Measurements from ENCODE around the gene DSCAML1. TPM values are rescaled to one million over a fixed set of nuclear protein-coding genes. Genes with fewer than 3 reads are reported as not detected.

DSCAML1 gene
- total RNA-seq, 2 donors from 2014 or later: 0.21 to 0.41 TPM

DNA sequence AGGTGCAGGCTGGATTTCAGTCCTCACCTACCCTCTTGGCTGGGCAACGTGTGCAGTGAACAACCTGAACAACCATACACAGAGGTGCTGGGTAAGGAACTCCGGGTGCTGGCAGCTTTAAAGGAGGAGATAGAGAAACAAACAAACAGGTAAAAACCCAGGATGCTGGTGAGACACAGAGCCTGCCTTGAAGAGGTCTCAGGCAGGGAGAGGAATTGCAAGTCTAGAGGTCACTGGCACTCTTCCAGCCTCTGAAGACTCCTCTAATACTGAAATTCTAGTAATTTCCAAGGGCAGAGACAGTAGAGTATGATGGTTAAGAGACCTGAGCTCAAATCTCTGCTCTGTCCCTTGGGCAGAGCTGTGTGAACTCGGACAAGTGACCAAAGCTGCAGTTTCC, 276.8 kb downstream of the DSCAML1 start:
- Histone ChIP-seq H3K9me3 (no peaks in the 10 kb centered on the region), H3K36me3 (no peaks in the 10 kb centered on the region), H3K4me3 (no peak overlapping the region), H3K4me1 (ENCODE audit: control insufficient read depth in 1 of 2, low read depth in 2 of 2) (no peaks in the 10 kb centered on the region), H3K27me3 (replicated peaks; ENCODE audit: insufficient read depth) (no peaks in the 10 kb centered on the region), H3K27ac (no peak overlapping the region)
- TF ChIP-seq CTCF (IDR thresholded peaks at IDR 0.05): no peak
- DNase-seq (ENCODE audit: low spot score): no peak
- no peak for ATAC-seq (ENCODE audit: insufficient number of reproducible peaks, low FRiP score, low read depth)

GRCh38 chr11:117519590-117519989, 277.4 kb downstream of the DSCAML1 start:
- no peak overlapping the region for H3K27ac ChIP-seq
- H3K27me3 ChIP-seq (replicated peaks; ENCODE audit: insufficient read depth): no peaks in the 10 kb centered on the region
- DNase-seq (ENCODE audit: low spot score): no peak
- ATAC-seq (ENCODE audit: insufficient number of reproducible peaks, low FRiP score, low read depth): no peak
- H3K4me3 ChIP-seq: no peak overlapping the region
- H3K9me3 ChIP-seq: no peaks in the 10 kb centered on the region
- H3K4me1 ChIP-seq (ENCODE audit: control insufficient read depth in 1 of 2, low read depth in 2 of 2): no peaks in the 10 kb centered on the region
- no peak for TF ChIP-seq CTCF (IDR thresholded peaks at IDR 0.05)
- H3K36me3 ChIP-seq: no peaks in the 10 kb centered on the region

DNA sequence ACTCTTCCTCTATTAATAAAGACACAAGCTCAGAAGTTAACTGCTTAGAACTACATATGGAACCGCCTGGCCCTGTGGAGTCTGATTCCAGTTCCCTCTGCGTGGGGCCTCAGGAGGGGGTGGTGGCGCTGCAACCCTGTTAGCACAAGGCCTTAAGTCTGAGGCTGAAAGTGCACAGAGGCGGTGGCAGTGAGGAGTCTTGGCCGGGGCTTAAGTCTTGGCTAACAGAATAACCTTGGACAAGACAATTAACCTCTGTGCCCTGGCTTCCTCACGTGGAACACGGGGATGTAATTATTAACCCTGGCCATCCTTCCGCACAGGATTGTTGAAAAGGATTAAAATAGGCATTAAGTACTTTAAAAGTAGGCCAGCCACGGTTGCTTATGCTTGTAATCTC, 277.8 kb downstream of the DSCAML1 start:
- DNase-seq (ENCODE audit: low spot score) (no peak), ATAC-seq (ENCODE audit: insufficient number of reproducible peaks, low FRiP score, low read depth) (no peak)
- H3K4me1 ChIP-seq (ENCODE audit: control insufficient read depth in 1 of 2, low read depth in 2 of 2): no peaks in the 10 kb centered on the region
- H3K4me3 ChIP-seq: no peak overlapping the region
- no peaks in the 10 kb centered on the region for H3K27me3 ChIP-seq (replicated peaks; ENCODE audit: insufficient read depth)
- H3K27ac ChIP-seq: no peak overlapping the region
- no peaks in the 10 kb centered on the region for H3K9me3 ChIP-seq
- TF ChIP-seq CTCF (IDR thresholded peaks at IDR 0.05): no peak
- no peaks in the 10 kb centered on the region for H3K36me3 ChIP-seq

DNA sequence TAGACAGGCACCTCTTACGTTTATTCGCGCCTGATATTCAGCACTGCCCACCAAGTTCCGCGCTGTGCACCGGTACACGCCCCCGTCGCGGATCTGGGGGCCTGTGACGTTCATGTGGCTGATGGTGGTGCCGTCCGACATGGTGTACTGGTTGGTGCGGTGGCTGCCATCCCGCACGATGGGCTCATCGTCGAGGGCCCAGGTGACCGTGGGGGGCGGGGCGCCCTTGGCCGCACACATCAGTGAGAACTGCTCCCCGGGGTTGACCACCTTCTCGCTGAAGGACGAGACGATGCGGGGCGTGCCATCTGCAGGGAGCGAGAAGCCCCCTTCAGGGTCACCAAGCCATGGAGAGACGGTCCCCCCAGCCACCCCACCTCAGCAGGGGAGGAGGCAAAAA, 278.6 kb downstream of the DSCAML1 start:
- no peak for ATAC-seq (ENCODE audit: insufficient number of reproducible peaks, low FRiP score, low read depth)
- no peak for TF ChIP-seq CTCF (IDR thresholded peaks at IDR 0.05)
- no peak overlapping the region for H3K27ac ChIP-seq
- no peak for DNase-seq (ENCODE audit: low spot score)
- H3K4me3 ChIP-seq: no peak overlapping the region
- no peaks in the 10 kb centered on the region for H3K36me3 ChIP-seq
- no peaks in the 10 kb centered on the region for H3K4me1 ChIP-seq (ENCODE audit: control insufficient read depth in 1 of 2, low read depth in 2 of 2)
- no peaks in the 10 kb centered on the region for H3K9me3 ChIP-seq
- H3K27me3 ChIP-seq (replicated peaks; ENCODE audit: insufficient read depth): no peaks in the 10 kb centered on the region

DNA sequence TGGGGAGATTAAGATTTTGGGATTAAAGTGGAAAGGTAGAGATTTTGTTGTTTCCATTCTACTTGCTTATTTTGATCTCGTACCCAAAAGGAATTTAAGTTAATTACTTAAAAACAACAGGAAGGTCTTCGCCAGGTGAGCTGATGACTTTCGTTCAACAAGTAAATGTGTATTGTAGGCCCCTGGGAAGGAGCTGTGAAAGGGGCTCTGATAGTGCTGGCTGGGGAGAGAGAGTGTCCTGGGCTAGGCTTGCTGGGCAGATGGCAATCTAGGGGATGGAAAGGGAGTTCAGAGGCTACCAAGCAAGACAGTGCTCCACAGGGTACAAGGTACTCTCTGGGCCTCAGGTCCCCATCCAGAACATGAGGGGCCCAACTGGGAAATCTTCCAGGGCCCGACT, 279.9 kb downstream of the DSCAML1 start:
- ATAC-seq (ENCODE audit: insufficient number of reproducible peaks, low FRiP score, low read depth) (no peak), DNase-seq (ENCODE audit: low spot score) (no peak)
- no peak overlapping the region for H3K27ac ChIP-seq
- H3K27me3 ChIP-seq (replicated peaks; ENCODE audit: insufficient read depth): no peaks in the 10 kb centered on the region
- H3K4me3 ChIP-seq: no peak overlapping the region
- no peaks in the 10 kb centered on the region for H3K36me3 ChIP-seq
- H3K4me1 ChIP-seq (ENCODE audit: control insufficient read depth in 1 of 2, low read depth in 2 of 2): no peaks in the 10 kb centered on the region
- no peaks in the 10 kb centered on the region for H3K9me3 ChIP-seq
- TF ChIP-seq CTCF (IDR thresholded peaks at IDR 0.05): no peak

Data from thoracic aorta (tissue), 2 donors.